ENCODE results near the gene IQGAP1.

The IQGAP1 gene

GRCh38 chr15:90367576-90367975, 20.5 kb upstream of the IQGAP1 start:
- no peak for DNase-seq (ENCODE audit: low spot score)

- DNase-seq (ENCODE audit: low spot score) = no peak
Observed at GRCh38 chr15:90375071-90375470, 13.0 kb upstream of the IQGAP1 start.

GRCh38 chr15:90376789-90377188, 11.3 kb upstream of the IQGAP1 start:
- no peak for DNase-seq (ENCODE audit: low spot score)

GRCh38 chr15:90379263-90379662, 8.8 kb upstream of the IQGAP1 start:
- no peak for DNase-seq (ENCODE audit: low spot score)

- DNase-seq (ENCODE audit: low spot score) = no peak
Observed at GRCh38 chr15:90381515-90381914, 6.5 kb upstream of the IQGAP1 start.

- no peak for DNase-seq (ENCODE audit: low spot score)
Observed at GRCh38 chr15:90382320-90382719, 5.7 kb upstream of the IQGAP1 start.

GRCh38 chr15:90386221-90386620, 1.8 kb upstream of the IQGAP1 start:
- no peak for DNase-seq (ENCODE audit: low spot score)

GRCh38 chr15:90388462-90389380, 679 bp downstream of the IQGAP1 start:
- DNase-seq (ENCODE audit: low spot score) = peak; percentile 80

- no peak for DNase-seq (ENCODE audit: low spot score)
Observed at GRCh38 chr15:90389513-90389912, 1.5 kb downstream of the IQGAP1 start.

- no peak for DNase-seq (ENCODE audit: low spot score)
Observed at GRCh38 chr15:90393040-90393439, 5.0 kb downstream of the IQGAP1 start.

GRCh38 chr15:90394074-90394473, 6.0 kb downstream of the IQGAP1 start:
- DNase-seq (ENCODE audit: low spot score) = no peak

GRCh38 chr15:90394748-90395442, 6.9 kb downstream of the IQGAP1 start:
- DNase-seq (ENCODE audit: low spot score) = no peak

GRCh38 chr15:90396321-90396720, 8.3 kb downstream of the IQGAP1 start:
- no peak for DNase-seq (ENCODE audit: low spot score)

- no peak for DNase-seq (ENCODE audit: low spot score)
Observed at GRCh38 chr15:90400005-90400758, 12.1 kb downstream of the IQGAP1 start.

GRCh38 chr15:90400759-90401314, 12.8 kb downstream of the IQGAP1 start:
- DNase-seq (ENCODE audit: low spot score) = no peak

- DNase-seq (ENCODE audit: low spot score) = no peak
Observed at GRCh38 chr15:90401495-90401894, 13.5 kb downstream of the IQGAP1 start.

GRCh38 chr15:90402223-90402622, 14.2 kb downstream of the IQGAP1 start:
- no peak for DNase-seq (ENCODE audit: low spot score)

GRCh38 chr15:90402767-90403166, 14.7 kb downstream of the IQGAP1 start:
- DNase-seq (ENCODE audit: low spot score) = no peak

GRCh38 chr15:90405055-90405607, 17.1 kb downstream of the IQGAP1 start:
- DNase-seq (ENCODE audit: low spot score) = no peak

- DNase-seq (ENCODE audit: low spot score) = no peak
Observed at GRCh38 chr15:90407336-90407735, 19.3 kb downstream of the IQGAP1 start.

GRCh38 chr15:90407871-90408317, 19.9 kb downstream of the IQGAP1 start:
- no peak for DNase-seq (ENCODE audit: low spot score)

- DNase-seq (ENCODE audit: low spot score) = no peak
Observed at GRCh38 chr15:90408657-90409056, 20.6 kb downstream of the IQGAP1 start.
